Measurements from ENCODE around the gene CNOT3. TPM values are rescaled to one million over a fixed set of nuclear protein-coding genes. Genes with fewer than 3 reads are reported as not detected.
A peak's percentile ranks its signal among the peaks of the same experiment; 100 is the strongest.

The CNOT3 gene
- polyA plus RNA-seq, 1 of the 3 experiments (the other 2 are of a cell fraction): 14.2 TPM

DNA sequence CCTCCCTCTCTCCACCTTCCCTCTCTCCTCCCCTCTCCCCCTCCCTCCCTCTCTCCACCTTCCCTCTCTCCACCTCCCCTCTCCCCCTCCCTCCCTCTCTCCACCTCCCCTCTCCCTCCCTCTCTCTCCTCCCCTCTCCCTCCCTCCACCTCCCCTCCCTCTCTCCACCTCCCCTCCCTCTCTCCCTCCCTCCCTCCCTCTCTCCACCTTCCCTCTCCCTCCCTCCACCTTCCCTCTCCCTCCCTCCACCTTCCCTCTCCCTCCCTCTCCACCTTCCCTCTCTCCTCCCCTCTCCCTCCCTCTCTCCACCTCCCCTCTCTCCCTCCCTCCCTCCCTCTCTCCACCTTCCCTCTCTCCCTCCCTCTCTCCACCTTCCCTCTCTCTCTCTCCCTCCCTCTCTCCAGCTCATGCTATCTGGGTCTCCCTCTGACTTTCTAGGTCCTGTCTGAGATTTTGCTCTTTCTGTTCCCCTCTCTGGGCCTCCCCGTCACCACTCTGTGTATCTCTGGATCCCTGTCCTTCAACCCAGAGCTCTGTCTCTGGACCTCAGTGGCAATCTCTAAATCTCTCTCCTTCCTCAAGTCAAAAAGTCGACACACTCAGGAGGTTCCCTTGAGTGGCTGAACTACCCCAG is 3.5 kb upstream of the CNOT3 start:
- Histone ChIP-seq H4K20me1 (ENCODE audit: insufficient read depth) (peaks cover 7% of the 10 kb centered on the region; the same call in 1 of the 2 replicates), H3K4me3 (ENCODE audit: low read depth in 2 of 2, low read length in 1 of 2) (no peak overlapping the region), H3K4me2 (no peak overlapping the region), H3K9ac (no peak overlapping the region), H3K27me3 (ENCODE audit: insufficient read depth) (no peaks in the 10 kb centered on the region), H3K27ac (ENCODE audit: low read depth in 2 of 2, low read length in 1 of 2) (no peak overlapping the region), H3K9me3 (no peaks in the 10 kb centered on the region), H3K9me2 (no peaks in the 10 kb centered on the region), H3K36me3 (replicated peaks in 1 of 2; ENCODE audit: control insufficient read depth in 1 of 2, insufficient read depth in 2 of 2, low read length in 1 of 2) (peaks cover 0 to 16% of the 10 kb centered on the region in 2 experiments), H3F3A (replicated peaks; ENCODE audit: insufficient read depth) (no peaks in the 10 kb centered on the region), H3K4me1 (ENCODE audit: control insufficient read depth in 1 of 2, insufficient read depth in 2 of 2, low read depth in 1 of 2, low read length in 1 of 2) (peaks cover 0 to 16% of the 10 kb centered on the region in 2 experiments; a peak in 1 of 4 replicates), H2AFZ (ENCODE audit: low read depth) (no peak overlapping the region), H3K79me2 (ENCODE audit: insufficient read depth) (peaks cover 15% of the 10 kb centered on the region)
- WGBS (ENCODE audit: low lambda C conversion rate): 92% methylated on average over 2 of the region's 2 CpGs
- TF ChIP-seq RAD21 (IDR thresholded peaks at IDR 0.05; ENCODE audit: low read length) (no peak), NRF1 (IDR thresholded peaks at IDR 0.05; ENCODE audit: low read depth, low read length) (no peak), IRF3 (IDR thresholded peaks at IDR 0.05; ENCODE audit: low read depth, low read length) (no peak), TEAD4 (IDR thresholded peaks at IDR 0.05; ENCODE audit: borderline replicate concordance, insufficient read depth) (no peak), GATA2 (CRISPR knock-in tag; IDR thresholded peaks at IDR 0.05) (no peak), MAX (IDR thresholded peaks at IDR 0.05; ENCODE audit: low read depth) (no peak)
- TF ChIP-seq, protein P1, sequence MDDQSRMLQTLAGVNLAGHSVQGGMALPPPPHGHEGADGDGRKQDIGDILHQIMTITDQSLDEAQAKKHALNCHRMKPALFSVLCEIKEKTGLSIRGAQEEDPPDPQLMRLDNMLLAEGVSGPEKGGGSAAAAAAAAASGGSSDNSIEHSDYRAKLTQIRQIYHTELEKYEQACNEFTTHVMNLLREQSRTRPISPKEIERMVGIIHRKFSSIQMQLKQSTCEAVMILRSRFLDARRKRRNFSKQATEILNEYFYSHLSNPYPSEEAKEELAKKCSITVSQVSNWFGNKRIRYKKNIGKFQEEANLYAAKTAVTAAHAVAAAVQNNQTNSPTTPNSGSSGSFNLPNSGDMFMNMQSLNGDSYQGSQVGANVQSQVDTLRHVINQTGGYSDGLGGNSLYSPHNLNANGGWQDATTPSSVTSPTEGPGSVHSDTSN (IDR thresholded peaks at IDR 0.05): no peak
- TF ChIP-seq, protein P2, sequence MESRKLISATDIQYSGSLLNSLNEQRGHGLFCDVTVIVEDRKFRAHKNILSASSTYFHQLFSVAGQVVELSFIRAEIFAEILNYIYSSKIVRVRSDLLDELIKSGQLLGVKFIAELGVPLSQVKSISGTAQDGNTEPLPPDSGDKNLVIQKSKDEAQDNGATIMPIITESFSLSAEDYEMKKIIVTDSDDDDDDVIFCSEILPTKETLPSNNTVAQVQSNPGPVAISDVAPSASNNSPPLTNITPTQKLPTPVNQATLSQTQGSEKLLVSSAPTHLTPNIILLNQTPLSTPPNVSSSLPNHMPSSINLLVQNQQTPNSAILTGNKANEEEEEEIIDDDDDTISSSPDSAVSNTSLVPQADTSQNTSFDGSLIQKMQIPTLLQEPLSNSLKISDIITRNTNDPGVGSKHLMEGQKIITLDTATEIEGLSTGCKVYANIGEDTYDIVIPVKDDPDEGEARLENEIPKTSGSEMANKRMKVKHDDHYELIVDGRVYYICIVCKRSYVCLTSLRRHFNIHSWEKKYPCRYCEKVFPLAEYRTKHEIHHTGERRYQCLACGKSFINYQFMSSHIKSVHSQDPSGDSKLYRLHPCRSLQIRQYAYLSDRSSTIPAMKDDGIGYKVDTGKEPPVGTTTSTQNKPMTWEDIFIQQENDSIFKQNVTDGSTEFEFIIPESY (IDR thresholded peaks at IDR 0.05; ENCODE audit: borderline replicate concordance, low read depth): no peak
- ChIA-PET CTCF (no interaction called here), POLR2A (no interaction called here)
- no peak for DNase-seq

GRCh38 chr19:54136086-54136863 is 1.3 kb upstream of the CNOT3 start:
- POLR2A ChIA-PET: interaction anchor here (0.9 to 3.0 kb wide), 6 partner anchors 13 to 615 kb away, joined by 3 to 30 read pairs (median 4); partner anchors contain the start of genes LENG1, MBOAT7, PRPF31 and TFPT
- Histone ChIP-seq H2AFZ (ENCODE audit: low read depth) (peak overlapping the region; percentile 87), H3K9ac (peak overlapping the region; percentile 51; the same call in 1 of the 2 replicates), H3F3A (replicated peaks; ENCODE audit: insufficient read depth) (no peaks in the 10 kb centered on the region), H3K4me3 (ENCODE audit: low read depth in 2 of 2, low read length in 1 of 2) (peak overlapping the region; percentile 62 to 71), H3K27ac (ENCODE audit: low read depth in 2 of 2, low read length in 1 of 2) (peak overlapping the region; percentile 41 to 72; a peak in 3 of 4 replicates), H3K4me2 (peak overlapping the region; percentile 99), H3K9me3 (no peaks in the 10 kb centered on the region), H3K27me3 (ENCODE audit: insufficient read depth) (no peaks in the 10 kb centered on the region), H3K79me2 (ENCODE audit: insufficient read depth) (peaks cover 37% of the 10 kb centered on the region), H3K36me3 (replicated peaks in 1 of 2; ENCODE audit: control insufficient read depth in 1 of 2, insufficient read depth in 2 of 2, low read length in 1 of 2) (peaks cover 4 to 21% of the 10 kb centered on the region in 2 experiments), H3K9me2 (no peaks in the 10 kb centered on the region), H4K20me1 (ENCODE audit: insufficient read depth) (peaks cover 29% of the 10 kb centered on the region), H3K4me1 (ENCODE audit: control insufficient read depth in 1 of 2, insufficient read depth in 2 of 2, low read depth in 1 of 2, low read length in 1 of 2) (peaks cover 0 to 24% of the 10 kb centered on the region in 2 experiments; a peak in 1 of 4 replicates)
- CTCF ChIA-PET: no interaction called here
- 12% methylated on average over 29 of the region's 30 CpGs for WGBS (ENCODE audit: low lambda C conversion rate)
- no peak for TF ChIP-seq EP300 (IDR thresholded peaks at IDR 0.05; ENCODE audit: borderline replicate concordance in 1 of 2, low read depth in 1 of 2, low read length in 1 of 2)
- no peak for TF ChIP-seq JUND (IDR thresholded peaks at IDR 0.05)
- TF ChIP-seq, protein P3, sequence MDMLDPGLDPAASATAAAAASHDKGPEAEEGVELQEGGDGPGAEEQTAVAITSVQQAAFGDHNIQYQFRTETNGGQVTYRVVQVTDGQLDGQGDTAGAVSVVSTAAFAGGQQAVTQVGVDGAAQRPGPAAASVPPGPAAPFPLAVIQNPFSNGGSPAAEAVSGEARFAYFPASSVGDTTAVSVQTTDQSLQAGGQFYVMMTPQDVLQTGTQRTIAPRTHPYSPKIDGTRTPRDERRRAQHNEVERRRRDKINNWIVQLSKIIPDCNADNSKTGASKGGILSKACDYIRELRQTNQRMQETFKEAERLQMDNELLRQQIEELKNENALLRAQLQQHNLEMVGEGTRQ (IDR thresholded peaks at IDR 0.05; ENCODE audit: borderline replicate concordance, low read depth, low read length): no peak
- TF ChIP-seq GABPA (IDR thresholded peaks at IDR 0.05; ENCODE audit: low read depth): no peak; the same call in 1 of the 2 replicates
- TF ChIP-seq, protein P4, sequence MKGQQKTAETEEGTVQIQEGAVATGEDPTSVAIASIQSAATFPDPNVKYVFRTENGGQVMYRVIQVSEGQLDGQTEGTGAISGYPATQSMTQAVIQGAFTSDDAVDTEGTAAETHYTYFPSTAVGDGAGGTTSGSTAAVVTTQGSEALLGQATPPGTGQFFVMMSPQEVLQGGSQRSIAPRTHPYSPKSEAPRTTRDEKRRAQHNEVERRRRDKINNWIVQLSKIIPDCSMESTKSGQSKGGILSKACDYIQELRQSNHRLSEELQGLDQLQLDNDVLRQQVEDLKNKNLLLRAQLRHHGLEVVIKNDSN (IDR thresholded peaks at IDR 0.05; ENCODE audit: borderline replicate concordance, low read depth): no peak
- DNase-seq: peak; percentile 50
